Activated CD8-positive, alpha-beta memory T cell treated with anti-CD3 and anti-CD28 coated beads for 24 hours (primary cell): Measurements from ENCODE around the gene WIPF2.
A peak's percentile ranks its signal among the peaks of the same experiment; 100 is the strongest.
"Not testable (repeated sequence)": the region's sequence is repeated elsewhere in the genome, so short reads cannot be mapped to it uniquely, and the experiment has no call there.

Experiments used
- DNase-seq: peaks from one replicate; pipeline ENCODE4 v3.0.0-alpha.2; 2020

The WIPF2 gene

GRCh38 chr17:40192961-40193360, 26.1 kb upstream of the WIPF2 start:
- DNase-seq: no peak

GRCh38 chr17:40194821-40195220, 24.3 kb upstream of the WIPF2 start:
- DNase-seq: no peak

GRCh38 chr17:40197550-40197949, 21.6 kb upstream of the WIPF2 start:
- no peak for DNase-seq

- DNase-seq: peak; percentile 66
Measured at GRCh38 chr17:40197965-40198456, 21.1 kb upstream of the WIPF2 start.

GRCh38 chr17:40198576-40198975, 20.5 kb upstream of the WIPF2 start:
- DNase-seq: no peak

GRCh38 chr17:40203131-40203530, 16.0 kb upstream of the WIPF2 start:
- DNase-seq: no peak

GRCh38 chr17:40206193-40206592, 12.9 kb upstream of the WIPF2 start:
- DNase-seq: not testable (repeated sequence)

GRCh38 chr17:40209404-40210093, 9.6 kb upstream of the WIPF2 start:
- no peak for DNase-seq

GRCh38 chr17:40213914-40214313, 5.2 kb upstream of the WIPF2 start:
- not testable (repeated sequence) for DNase-seq

- no peak for DNase-seq
Measured at GRCh38 chr17:40218006-40218739, 931 bp upstream of the WIPF2 start.

GRCh38 chr17:40219594-40220338, 662 bp downstream of the WIPF2 start:
- peak; percentile 72 for DNase-seq

- DNase-seq: no peak
Measured at GRCh38 chr17:40224718-40225550, 5.8 kb downstream of the WIPF2 start.

- DNase-seq: not testable (repeated sequence)
Measured at GRCh38 chr17:40229146-40229545, 10.0 kb downstream of the WIPF2 start.

- no peak for DNase-seq
Measured at GRCh38 chr17:40230670-40231069, 11.6 kb downstream of the WIPF2 start.

- not testable (repeated sequence) for DNase-seq
Measured at GRCh38 chr17:40231928-40232327, 12.8 kb downstream of the WIPF2 start.

- no peak for DNase-seq
Measured at GRCh38 chr17:40241252-40241834, 22.2 kb downstream of the WIPF2 start.

GRCh38 chr17:40242774-40243173, 23.7 kb downstream of the WIPF2 start:
- DNase-seq: no peak

GRCh38 chr17:40243761-40244160, 24.7 kb downstream of the WIPF2 start:
- DNase-seq: no peak

GRCh38 chr17:40244255-40244654, 25.2 kb downstream of the WIPF2 start:
- no peak for DNase-seq

- no peak for DNase-seq
Measured at GRCh38 chr17:40247926-40248495, 28.9 kb downstream of the WIPF2 start.

GRCh38 chr17:40248507-40248906, 29.4 kb downstream of the WIPF2 start:
- no peak for DNase-seq

GRCh38 chr17:40251576-40251975, 32.5 kb downstream of the WIPF2 start:
- no peak for DNase-seq
